Thyroid gland (tissue), 4 donors: ENCODE data around the gene MPG.

Experiments used
- POLR2A ChIP-seq, 2 donors: fragments of 450-650 bp; IDR thresholded peaks; one replicate each; pipeline ENCODE4 v1.6.1; 2017; ENCODE audit warnings: antibody characterized with exemption in 2 of 2, mild to moderate bottlenecking in 2 of 2, moderate library complexity in 1 of 2
- TF ChIP-seq, protein P1 (sequence below), 6 experiments: fragments of 200-600 bp in 3 of 6; fragments of 450-650 bp in 3 of 6; sonication (generic) in 3 of 6; IDR thresholded peaks; one replicate each; pipeline ENCODE4 v1.5.1; 2016 to 2019; ENCODE audit warnings: antibody characterized with exemption in 6 of 6, mild to moderate bottlenecking in 2 of 6, inconsistent platforms in 1 of 6, moderate library complexity in 1 of 6

DNA sequence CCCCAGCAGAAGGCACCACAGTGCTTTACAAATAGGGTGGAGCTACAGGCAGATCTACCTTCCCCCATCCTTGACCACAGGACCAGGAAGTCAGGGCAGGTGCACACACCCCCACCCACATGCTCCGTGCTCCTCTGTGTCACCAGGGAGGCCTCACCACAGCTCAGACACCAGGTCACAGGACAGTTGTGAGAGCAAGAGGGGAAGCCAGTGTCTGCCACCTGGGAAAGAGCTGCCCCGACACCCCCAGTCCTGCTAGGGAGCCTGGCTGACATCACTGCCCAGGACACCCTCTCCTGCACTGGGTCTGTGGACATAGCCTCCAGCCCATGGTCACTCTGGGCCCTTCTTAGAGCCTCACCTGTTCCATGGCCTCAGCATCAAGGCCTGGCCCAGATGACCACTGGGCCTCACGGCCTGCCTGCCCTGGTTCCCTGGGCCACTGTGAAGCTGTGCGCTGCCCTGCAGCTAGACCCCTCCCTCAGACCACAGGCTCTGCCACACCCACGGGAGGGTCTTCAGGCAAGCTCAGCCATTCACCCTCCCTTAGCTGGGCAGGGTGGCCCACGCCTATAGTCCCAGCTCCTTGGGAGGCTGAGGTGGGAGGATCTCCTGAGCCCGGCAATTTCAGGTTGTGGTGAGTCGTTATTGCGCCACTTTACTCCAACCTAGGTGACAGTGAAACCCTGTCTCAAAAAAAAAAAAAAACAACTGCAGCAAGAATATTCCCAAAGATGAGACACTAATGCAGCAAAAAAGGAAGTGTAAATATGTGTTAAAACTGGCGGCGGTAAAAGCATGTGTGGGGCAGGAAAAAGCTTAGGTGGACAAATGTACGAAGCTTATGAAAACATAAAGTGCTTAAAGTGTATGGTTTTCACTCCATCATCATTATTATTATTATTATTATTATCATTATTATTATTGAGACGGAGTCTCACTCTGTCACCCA, 38.8 kb upstream of the MPG start:
- TF ChIP-seq, protein P1, sequence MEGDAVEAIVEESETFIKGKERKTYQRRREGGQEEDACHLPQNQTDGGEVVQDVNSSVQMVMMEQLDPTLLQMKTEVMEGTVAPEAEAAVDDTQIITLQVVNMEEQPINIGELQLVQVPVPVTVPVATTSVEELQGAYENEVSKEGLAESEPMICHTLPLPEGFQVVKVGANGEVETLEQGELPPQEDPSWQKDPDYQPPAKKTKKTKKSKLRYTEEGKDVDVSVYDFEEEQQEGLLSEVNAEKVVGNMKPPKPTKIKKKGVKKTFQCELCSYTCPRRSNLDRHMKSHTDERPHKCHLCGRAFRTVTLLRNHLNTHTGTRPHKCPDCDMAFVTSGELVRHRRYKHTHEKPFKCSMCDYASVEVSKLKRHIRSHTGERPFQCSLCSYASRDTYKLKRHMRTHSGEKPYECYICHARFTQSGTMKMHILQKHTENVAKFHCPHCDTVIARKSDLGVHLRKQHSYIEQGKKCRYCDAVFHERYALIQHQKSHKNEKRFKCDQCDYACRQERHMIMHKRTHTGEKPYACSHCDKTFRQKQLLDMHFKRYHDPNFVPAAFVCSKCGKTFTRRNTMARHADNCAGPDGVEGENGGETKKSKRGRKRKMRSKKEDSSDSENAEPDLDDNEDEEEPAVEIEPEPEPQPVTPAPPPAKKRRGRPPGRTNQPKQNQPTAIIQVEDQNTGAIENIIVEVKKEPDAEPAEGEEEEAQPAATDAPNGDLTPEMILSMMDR (IDR thresholded peaks at IDR 0.05) = no peak
- no peak for TF ChIP-seq POLR2A (IDR thresholded peaks at IDR 0.05)
